Neural crest cell (in vitro differentiated cells): ENCODE measurements around the gene TRNP1. TPM values are rescaled to one million over a fixed set of nuclear protein-coding genes. Genes with fewer than 3 reads are reported as not detected.

Experiments used
- DNase-seq: peaks from one replicate; pipeline ENCODE4 v3.0.0; 2021; ENCODE audit warnings: low read depth, mixed read lengths, low spot score
- H3K27ac Mint-ChIP-seq: one replicate; pipeline ENCODE4 v1.8.0; 2021; ENCODE audit warnings: mild to moderate bottlenecking, mixed read lengths; ENCODE audit not compliant: unreplicated experiment
- H3K27me3 Mint-ChIP-seq: 2 replicates; pipeline ENCODE4 v1.8.0; 2021; ENCODE audit warnings: low read depth, mild to moderate bottlenecking, mixed read lengths
- H3K36me3 Mint-ChIP-seq: 2 replicates; pipeline ENCODE4 v1.8.0; 2021; ENCODE audit warnings: low read depth, mild to moderate bottlenecking, mixed read lengths
- H3K4me1 Mint-ChIP-seq: 2 replicates; pipeline ENCODE4 v1.8.0; 2021; ENCODE audit warnings: mixed read lengths
- H3K4me3 Mint-ChIP-seq: one replicate; pipeline ENCODE4 v1.8.0; 2021; ENCODE audit warnings: mild to moderate bottlenecking, mixed read lengths
- H3K9me3 Mint-ChIP-seq: 2 replicates; pipeline ENCODE4 v1.8.0; 2021; ENCODE audit warnings: mixed read lengths
- CTCF ChIP-seq: fragments of 200-600 bp; sonication (generic); conservative IDR thresholded peaks from 2 replicates; pipeline ENCODE4 v1.5.0; 2021; ENCODE audit warnings: antibody characterized with exemption, mild to moderate bottlenecking
- total RNA-seq: library from RNA; stranded (reverse); gene quantifications from 2 replicates; pipeline ENCODE4 v1.2.1, GENCODE V29; 2021

Gene TRNP1
- total RNA-seq, 1 donor from 2014 or later: 18.7 TPM

GRCh38 chr1:26972390-26972789, 21.1 kb upstream of the TRNP1 start:
- no peak for DNase-seq
- no peak for TF ChIP-seq CTCF
- Mint-ChIP-seq H3K9me3 (no peaks in the 10 kb centered on the region), H3K4me1 (no peaks in the 10 kb centered on the region), H3K27me3 (peaks cover 15% of the 10 kb centered on the region), H3K4me3 (no peak overlapping the region), H3K27ac (no peak overlapping the region), H3K36me3 (no peaks in the 10 kb centered on the region)

DNA sequence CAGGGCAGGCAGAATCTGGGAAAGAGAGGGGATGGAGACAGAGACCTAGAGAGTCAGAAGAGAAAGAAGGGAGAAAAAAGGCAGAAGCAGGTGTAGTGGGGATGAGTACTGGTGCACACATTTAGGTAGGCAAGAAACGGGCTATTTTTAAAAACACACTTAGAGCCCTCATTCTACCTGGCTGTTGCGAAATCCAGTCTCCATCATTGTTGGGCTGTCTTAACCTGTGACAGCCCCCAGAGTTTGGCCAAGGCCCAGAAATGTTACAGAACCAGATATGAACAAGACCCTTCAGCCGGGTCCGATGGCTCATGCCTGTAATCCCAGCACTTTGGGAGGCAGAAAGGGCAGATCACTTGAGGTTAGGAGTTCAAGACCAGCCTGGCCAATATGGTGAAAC, 20.7 kb upstream of the TRNP1 start:
- no peaks in the 10 kb centered on the region for H3K9me3 Mint-ChIP-seq
- no peak for TF ChIP-seq CTCF
- no peak overlapping the region for H3K27ac Mint-ChIP-seq
- H3K27me3 Mint-ChIP-seq: peaks cover 13% of the 10 kb centered on the region
- H3K4me3 Mint-ChIP-seq: no peak overlapping the region
- DNase-seq: no peak
- no peaks in the 10 kb centered on the region for H3K4me1 Mint-ChIP-seq
- H3K36me3 Mint-ChIP-seq: no peaks in the 10 kb centered on the region

GRCh38 chr1:26976621-26977510, 16.6 kb upstream of the TRNP1 start:
- no peak overlapping the region for H3K27ac Mint-ChIP-seq
- peaks cover 4% of the 10 kb centered on the region for H3K27me3 Mint-ChIP-seq
- TF ChIP-seq CTCF: no peak

DNA sequence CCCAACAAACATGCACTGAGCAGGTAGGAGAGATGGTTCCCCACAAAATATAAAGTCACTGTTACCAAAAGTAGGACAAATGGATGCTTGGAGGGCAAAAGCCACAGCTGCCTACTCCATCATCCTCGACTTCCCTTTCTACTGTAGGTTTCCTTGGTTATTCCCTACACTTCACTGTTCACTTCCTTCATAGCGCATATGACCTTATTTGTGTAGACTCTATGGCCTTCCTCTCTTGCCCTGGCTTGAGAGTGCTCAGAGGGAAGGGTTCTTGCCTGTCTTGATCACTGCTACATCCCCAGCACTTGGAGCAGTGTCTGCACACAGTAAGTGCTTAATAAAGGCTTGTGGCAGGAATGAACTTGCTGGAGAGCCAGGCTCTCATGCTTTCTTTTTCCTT, 14.6 kb upstream of the TRNP1 start:
- Mint-ChIP-seq H3K27ac (no peak overlapping the region), H3K9me3 (no peaks in the 10 kb centered on the region), H3K27me3 (peaks cover 9% of the 10 kb centered on the region), H3K36me3 (no peaks in the 10 kb centered on the region), H3K4me1 (no peaks in the 10 kb centered on the region), H3K4me3 (no peak overlapping the region)
- TF ChIP-seq CTCF: no peak
- no peak for DNase-seq

More at GRCh38 chr1:26976621-26977510, 16.6 kb upstream of the TRNP1 start:
- H3K4me3 Mint-ChIP-seq: no peak overlapping the region
- DNase-seq: no peak
- no peaks in the 10 kb centered on the region for H3K9me3 Mint-ChIP-seq
- no peaks in the 10 kb centered on the region for H3K4me1 Mint-ChIP-seq
- no peaks in the 10 kb centered on the region for H3K36me3 Mint-ChIP-seq

DNA sequence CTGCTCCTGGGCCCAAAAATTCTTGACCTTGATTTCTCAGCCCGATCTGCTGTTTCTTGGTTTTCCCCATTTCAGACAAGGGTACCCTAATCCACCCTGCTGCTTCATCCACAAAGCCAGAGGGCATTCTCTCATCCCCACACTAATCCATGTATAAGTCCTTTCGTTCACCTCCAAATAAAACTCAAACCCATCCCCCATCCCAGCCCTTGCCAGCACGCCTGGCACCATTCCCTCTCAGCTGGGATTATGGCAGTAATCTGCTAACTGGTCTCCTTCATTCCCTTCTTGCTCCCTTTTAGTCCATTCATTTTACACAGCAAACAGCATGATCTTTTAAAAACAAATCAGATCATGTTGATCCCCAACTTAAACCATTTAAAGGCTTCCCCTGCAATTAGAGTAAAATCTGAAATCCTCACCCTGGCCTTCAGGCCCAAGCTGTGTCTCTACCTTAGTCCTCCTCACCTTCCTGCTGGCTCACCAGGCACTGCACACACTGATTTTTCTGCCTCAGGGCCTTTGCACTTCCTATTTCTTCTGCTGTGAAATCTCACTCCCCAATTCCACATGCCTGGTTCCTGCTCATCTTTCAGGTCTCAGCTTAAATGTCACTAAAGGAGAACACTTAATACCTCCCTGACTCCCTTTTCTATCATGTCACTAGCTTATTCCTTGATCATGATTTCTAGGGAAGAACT, 12.2 kb upstream of the TRNP1 start:
- no peaks in the 10 kb centered on the region for H3K9me3 Mint-ChIP-seq
- no peaks in the 10 kb centered on the region for H3K4me1 Mint-ChIP-seq
- H3K36me3 Mint-ChIP-seq: no peaks in the 10 kb centered on the region
- no peak overlapping the region for H3K27ac Mint-ChIP-seq
- no peak overlapping the region for H3K4me3 Mint-ChIP-seq
- no peak for DNase-seq
- peaks cover 28% of the 10 kb centered on the region for H3K27me3 Mint-ChIP-seq
- no peak for TF ChIP-seq CTCF
